Fibroblast of peridontal ligament (primary cell): ENCODE measurements around the gene GUCY1B1.

ENCODE experiments used
- DNase-seq: peaks from one replicate; pipeline ENCODE4 v3.0.0-alpha.2; 2010; ENCODE audit errors: extremely low read depth

Gene GUCY1B1

DNA sequence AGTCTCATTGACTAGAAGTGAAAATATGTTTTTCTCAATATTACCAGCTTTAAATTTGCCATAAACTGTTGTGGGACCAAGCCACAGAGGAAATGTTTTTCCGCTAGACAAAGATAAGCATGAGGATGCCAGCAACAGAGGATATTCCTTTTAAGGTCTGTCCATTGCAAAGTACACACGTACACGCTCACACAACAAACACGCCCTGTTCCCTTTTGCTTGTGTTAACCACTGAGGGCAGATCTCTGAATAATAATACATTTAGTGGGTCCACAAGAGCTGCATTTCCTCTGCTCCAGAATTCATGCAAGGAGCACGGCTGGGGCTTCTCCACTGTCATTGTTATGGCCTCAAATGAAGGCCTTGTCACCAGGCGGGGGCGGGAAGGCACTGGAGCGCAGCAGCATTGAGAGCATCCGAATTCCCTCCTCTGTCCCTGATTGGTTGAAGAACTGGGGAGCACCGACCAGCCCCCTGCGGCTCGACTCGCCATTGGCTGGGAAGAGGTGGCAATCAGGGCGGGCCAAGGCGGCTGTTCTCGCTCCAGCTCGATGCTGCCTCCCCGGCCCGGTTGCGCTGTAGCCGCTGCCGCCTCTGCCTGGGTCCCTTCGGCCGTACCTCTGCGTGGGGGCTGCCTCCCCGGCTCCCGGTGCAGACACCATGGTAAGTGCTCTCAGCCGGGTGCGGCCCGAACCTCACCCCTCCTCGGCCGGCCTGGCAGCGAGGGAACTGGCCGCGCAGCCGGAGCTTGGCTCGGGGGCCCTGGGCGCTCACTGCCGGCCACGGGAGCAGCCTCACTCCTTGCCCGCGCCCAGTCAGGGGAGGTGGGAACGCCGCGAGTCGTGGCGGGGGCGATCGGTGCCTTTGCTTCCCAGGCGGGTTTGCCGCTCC is at the start of gene GUCY1B1:
Gene GUCY1B1 (plus strand): TSS at position 541 of the 891 bp plus-strand sequence. CDS start 120 bp downstream, at position 661.
- DNase-seq = peak; percentile 91

DNA sequence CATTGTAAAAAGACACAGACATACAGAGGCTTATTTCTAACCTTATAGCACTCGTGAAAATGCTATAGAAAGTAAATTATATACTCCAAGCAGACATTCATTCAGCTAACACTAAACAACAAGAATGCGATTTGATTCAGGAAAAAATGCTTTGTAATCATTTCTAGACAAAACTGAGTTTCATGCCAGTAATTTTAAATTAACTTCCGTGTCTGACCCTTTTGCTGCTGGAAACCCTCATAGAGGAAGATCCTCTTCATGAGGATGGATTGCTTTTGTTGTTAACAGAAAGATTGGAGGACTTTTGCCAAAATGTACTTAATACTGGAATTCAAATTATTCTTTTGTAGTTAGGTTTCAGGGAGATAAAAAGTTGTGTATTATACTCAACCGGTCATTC is 48.9 kb upstream of the GUCY1B1 start:
- DNase-seq = no peak

DNA sequence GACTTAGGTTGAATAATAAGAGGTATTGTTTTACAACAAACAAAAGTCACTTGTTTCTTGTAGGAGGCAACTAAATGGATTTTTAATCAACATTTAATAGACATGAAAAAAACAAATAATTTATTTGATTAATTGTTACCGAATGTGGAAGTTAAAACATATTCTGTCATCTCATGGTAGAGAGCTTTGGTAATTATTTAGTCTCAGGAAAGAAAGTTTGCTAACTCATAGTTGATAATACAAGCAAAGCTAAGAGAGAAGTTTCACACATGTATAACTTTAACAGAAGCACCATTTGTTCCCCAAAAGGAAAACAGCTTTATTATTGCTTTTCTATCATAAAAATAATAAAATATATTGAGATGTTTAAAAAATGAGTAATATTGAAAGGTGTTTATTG is 47.3 kb upstream of the GUCY1B1 start:
- DNase-seq = no peak

DNA sequence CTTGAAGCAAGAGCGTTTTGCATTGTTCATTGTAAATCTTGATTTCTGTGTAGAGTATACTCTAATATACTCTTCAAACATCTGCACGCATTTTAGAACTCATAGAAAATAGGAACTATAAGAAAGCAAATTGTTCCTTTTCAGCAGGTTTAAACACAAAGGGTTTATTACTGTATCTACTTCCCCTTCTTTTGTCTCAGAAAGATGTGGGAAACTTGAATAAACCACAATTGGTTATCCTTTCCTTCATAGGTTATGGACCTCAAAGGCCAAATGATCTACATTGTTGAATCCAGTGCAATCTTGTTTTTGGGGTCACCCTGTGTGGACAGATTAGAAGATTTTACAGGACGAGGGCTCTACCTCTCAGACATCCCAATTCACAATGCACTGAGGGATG is 46.0 kb upstream of the GUCY1B1 start:
- no peak for DNase-seq

DNA sequence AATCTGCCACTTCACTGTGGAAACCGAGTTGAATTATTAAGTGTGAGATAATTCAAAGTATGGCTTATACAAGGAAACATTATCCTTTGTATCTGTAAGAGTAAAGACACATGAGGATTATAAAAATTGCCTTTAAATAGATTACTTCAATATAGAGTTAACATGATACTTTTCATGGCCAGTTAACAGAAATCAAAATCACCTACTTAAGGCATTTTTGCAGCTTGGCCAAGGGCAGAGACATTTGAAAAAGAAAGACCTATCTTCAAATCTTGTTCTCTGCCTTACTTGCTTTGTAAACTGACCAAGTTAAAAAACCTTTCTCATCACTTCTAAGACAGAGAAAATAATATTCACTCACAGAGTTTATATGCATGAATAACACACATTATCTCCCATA is 44.9 kb upstream of the GUCY1B1 start:
- no peak for DNase-seq

DNA sequence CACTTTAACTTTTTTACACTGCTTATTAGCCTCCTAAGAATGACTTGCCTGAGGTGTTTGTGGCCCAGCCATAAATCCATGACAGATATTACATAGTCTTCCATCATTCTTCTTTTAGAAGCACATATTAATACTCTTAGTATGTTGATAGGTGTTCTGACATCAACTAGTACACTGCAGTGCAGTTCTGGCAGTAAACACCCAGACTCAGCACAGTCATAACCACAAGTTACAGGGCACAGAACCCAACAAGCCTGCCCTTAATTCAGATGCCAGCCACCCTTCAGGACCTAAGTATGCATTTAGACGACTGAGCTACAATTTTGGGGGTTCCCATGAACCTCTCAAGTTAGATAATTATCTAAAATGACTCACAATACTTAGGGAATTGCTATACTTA is 36.5 kb upstream of the GUCY1B1 start:
- DNase-seq = no peak

DNA sequence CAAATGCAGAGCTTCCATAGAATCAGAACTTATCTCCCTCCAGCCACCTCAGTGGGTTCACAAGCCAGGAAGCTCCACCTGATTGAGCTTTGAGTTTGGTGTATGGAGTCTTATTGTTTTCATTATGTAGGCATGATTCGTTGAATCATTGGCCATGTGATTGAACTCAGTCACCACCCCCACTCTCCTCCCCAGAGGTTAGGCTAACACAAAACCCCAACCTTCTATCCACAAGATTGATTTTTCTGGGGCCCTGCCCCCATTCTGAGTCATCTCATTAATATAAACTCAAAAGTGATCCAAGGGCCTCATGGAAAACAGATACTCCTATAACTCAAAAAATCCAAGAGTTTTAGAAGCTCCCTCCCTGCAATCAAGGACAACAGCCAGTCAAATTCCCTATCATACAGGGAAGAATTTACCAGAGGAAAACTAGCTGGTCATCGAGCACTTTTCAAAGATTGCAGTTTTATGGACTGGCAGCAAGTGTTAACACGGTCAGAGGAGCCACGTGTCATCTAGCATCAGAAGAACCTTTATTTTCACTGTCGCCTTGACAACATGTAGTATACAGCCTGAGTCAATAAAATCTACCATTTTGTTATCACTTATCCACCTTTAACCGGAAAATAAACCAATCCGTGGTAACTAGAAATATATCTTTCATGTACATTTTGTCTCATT is 35.9 kb upstream of the GUCY1B1 start:
- peak; percentile 92 for DNase-seq

DNA sequence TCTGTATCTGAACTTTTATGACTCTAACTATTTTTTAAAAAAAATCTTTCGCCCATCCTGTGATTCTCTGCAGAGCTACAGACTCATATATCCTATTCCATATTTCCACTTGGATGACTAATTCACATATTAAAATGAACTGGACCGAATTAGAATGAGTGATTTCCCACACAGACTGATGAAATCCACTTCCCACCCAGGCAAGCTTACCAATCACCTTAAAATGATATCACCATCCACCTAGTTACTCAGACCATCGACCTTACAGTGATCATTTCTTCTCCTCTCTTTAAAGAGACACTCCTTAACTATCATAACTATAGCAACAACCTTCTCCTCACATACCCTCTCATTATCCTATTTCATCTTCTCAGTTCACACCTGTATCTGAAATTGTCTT is 34.1 kb upstream of the GUCY1B1 start:
- peak; percentile 21 for DNase-seq

DNA sequence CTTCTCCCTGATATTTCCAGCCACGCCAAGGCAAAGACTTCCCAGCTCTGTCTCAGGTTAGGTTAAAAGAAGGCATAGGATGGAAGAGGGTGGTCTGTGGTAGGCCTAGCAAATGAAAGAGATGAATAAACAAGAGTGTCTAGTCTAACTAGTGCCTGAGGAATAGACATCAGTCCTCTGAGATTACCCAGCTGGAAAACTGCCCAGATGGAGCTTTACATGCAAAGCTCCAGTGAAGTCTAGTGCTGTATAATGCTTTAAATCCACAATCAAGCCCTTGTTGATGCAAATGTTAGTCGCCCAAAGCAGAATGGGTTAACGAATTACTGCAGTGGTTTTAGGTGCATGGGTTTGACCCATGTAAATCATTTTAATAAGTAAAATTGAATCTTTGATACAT is 24.8 kb upstream of the GUCY1B1 start:
- peak; percentile 25 for DNase-seq

DNA sequence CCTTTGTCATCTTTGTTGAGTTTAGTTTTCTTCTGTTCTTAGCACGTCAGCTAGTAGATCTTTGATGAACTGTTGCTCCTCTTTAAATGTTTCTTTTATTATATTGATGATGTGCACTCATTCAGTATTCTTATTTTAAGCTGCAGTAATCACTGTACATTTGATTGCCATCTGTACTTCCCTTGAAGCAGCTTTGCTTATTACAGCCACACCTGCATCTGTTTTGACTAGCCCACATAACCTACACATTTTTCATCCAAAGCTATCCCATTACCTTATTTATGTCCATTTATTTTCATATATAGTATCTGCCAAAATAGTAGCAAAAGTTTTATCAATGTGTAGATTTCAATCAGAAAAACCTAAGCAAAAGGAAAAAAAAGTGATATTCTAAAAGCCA is 23.9 kb upstream of the GUCY1B1 start:
- no peak for DNase-seq

DNA sequence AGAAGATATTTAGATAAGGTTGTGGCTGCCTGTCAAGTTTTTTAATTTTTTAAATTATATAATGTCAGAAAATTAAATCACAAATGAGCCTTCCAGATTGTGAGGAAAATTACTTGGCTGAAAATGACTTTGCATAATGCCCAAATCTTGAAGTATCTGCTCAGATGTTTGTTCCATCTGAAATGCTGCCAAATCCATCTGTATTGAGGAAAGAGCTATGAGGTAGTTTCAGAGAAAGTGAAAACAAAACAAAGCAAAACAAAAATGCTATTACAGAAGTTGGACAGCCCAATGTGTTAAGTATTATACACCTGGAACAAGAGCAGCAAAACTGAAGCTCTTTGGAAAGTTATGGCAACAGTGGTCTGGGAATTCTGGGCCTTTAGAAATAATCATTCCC is 23.3 kb upstream of the GUCY1B1 start:
- DNase-seq = peak; percentile 67

DNA sequence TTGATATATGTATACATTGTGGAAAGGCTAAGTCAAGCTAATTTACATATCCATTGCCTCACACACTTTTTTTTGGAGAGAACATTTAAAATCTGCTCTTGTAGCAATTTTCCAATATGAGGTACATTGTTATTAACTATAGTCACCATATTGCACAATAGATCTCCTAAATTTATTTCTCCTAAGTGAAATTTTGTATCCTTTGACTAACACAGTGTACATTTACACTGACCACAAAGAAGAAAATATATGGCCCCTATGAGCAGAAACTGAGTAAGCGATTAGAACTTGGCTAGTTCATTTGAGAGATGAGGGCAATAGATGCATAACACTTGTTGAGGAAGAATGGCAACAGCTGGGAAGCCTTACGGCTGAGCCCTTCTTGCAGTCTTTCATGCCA is 20.3 kb upstream of the GUCY1B1 start:
- peak; percentile 90 for DNase-seq

DNA sequence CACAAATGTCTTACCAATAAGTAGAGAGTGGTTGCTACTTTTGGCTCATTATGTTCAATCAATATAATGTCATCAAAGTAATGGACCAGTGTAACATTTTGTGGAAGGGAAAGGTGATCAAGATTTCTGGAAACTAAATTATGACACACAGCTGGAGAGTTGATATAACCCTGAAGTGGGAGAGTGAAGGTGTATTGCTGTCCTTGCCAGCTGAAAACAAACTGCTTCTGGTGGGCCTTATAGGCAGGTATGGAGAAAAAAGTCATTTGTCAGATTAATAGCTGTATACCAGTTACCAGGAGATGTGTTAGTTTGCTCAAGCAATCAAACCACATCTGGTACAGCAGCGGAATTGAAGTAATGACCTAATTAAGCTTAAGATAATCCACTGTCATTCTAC is 17.3 kb upstream of the GUCY1B1 start:
- no peak for DNase-seq

DNA sequence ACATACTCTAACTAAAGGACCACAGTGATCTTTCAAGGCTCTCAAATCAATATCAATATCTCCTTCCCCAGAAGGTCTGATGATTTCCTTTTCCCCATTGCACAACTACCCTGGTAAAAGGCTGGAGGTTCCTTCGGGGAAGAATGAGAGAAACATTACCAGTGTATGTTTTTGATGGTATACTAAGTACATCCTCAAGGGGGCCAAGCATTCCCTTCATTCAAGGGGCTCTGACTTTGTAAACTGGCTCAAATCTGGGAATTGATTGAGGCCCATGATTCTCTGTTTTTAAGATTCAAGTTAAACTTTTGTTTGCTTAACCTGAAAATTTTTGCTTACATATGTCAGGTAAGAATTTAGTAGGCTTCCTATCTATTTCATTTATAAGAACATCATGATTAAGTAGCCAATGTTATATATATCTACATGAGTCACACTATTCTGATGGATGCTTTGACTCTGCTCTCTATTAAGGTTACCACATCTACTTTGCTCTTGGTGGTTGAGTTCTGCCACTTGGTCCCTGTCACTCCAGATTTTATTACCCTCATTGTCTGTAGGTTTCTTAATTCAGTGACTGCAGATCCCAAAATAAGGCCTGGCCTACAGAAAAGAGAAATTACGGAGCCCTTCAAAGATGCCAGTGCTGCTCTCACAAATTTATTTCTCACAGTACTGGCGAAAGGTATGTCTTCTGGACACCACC is 16.4 kb upstream of the GUCY1B1 start:
- no peak for DNase-seq

DNA sequence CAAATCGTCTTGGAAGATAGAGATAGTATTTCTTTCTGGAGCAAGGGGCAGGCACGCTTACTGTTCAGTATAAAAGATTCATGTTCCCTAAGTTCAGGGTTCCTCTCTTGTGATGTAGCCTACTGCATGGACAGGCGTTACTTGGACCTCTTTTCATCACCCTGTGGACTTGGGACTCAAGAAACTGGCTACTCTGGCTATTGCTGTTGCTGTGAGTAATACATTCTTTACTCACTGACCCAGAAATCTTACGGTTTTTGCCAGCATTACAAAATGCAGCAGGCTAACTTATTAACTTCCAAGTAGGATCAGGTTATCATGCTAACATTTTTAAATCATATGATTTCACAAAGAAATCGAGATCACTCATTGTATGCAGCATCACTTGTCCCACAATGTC is 12.8 kb upstream of the GUCY1B1 start:
- DNase-seq = peak; percentile 85

DNA sequence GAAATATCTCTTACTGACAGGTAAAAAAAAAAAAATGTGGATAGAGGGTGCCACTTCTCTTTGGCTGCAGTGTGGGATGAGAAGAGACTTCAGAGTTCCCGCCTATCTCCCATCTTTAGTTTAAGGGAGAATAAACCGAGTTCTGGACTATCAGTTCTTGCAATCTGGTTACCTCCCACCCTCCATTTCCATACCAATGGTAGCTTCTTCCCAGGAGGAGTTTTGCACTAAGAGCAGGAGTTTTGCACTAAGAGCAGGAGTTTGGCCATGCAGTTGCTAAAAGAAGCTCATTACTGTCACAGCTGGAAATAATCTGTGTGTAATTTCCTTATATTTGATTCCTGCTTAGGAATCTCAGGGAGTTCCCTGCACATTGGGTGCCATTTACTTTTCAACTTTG is 10.8 kb upstream of the GUCY1B1 start:
- no peak for DNase-seq

DNA sequence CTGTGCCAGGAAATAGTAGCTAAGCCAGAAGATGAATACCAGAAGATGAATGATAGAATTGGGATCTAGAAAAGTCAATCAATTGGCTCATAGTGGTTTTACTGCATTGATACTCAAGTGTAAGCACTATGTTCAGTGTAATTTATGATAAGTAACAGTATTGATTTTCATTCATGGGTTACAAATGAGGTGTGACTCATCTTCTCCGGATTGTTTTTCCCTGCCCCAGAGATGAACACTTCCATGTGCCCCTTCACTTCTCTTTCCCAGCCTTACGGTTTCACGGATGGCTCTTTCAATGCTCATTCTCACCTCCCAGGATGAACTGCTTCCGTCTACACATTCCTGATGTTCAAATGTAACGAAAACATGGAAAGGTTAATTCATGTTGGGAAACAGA is 9.8 kb upstream of the GUCY1B1 start:
- no peak for DNase-seq

DNA sequence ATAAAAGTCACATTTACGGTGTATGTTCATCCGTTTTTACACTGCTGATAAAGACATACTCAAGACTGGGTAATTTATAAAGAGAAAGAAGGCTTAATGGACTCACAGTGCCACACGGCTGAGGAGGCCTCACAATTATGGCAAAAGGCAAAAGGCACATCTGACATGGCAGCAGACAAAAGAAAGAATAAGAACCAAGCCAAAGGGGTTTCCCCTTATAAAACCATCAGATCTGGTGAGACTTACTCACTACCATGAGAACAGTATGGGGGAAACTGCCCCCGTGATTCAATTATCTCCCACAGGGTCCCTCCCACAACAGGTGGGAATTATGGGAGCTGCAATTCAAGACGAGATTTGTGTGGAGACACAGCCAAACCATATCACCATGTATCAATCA is 7.3 kb upstream of the GUCY1B1 start:
- no peak for DNase-seq

DNA sequence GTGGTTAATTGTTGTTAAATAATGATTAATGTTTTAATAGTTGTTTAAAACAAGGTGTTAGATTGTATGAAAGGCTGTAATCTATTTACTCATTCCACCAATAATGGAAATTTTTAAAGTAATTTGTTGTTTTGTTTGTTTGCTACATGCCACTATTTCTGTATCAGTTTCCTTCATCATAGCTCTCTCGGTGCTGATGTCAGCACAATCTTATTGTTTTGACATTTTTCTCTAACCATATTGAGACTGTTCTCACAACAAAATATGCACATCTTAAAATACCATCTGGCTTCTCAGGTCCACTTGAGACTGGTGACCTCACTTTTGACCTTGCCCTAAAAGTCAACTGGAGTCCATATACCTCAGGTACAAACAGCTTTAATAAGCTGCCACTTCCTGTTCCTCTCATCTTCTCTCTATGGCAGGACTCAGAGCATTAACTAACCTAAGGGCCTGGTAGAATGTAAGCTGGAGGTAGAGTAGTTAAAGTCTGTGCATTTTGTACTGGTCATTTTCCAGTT is 1.0 kb upstream of the GUCY1B1 start:
- DNase-seq = no peak

DNA sequence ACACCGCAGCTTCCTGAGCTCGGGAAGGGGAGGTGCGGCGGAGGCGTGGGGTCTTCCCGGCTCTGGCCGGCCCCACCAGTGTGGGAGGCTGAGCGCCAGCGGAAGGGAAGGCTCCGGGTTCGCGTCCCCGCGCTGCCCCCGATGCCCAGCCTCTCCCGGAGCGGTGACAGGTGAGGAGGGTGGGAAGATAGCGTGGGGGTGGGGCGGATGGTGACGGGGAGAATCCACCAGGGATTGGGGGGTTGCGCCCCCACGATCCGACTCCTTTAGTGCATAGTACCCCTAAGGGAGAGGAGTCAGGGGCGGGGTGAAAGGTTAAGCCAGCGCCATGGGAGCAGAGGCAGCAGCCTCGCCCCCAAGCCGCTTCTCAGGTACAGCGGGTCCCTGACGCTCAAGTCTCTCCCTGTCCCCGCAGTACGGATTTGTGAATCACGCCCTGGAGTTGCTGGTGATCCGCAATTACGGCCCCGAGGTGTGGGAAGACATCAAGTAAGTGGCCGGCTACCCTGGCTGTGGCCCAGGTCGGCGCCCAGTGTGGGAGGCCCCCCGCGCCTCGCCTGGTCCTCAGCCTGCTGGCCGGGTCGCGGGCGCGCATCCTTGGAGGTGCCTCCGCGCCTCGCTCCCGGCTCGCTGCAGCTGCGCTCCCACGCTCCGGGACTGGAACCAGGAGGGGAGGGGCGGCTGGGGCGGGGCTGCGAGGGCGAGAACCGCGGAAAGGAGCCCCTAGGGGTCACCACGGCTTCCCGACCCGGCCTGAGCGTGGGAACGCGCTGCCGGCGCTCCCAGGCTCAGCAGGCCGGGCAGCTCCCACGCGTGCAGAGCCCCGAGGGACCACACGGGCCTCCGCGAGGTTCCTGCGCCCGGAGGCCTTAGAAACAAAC is 791 bp downstream of the GUCY1B1 start:
- DNase-seq = no peak

DNA sequence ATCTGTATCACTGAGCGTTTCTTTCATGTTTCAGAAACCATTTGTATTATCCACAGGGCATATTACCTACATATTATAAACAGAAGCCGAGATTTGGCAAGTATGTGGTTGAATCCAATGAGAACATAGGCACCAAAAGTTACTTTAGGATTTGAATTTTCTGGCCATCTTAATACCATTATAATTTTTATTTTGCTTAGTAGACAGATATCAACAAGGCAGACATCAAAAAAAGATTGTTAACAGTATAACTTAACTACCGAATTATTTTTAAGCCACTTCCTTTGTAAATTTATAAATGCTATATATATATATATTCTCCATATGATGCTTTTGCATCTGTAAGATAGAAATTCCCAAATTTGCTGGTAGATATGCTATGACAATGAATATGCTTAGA is 2.2 kb downstream of the GUCY1B1 start:
- no peak for DNase-seq
